ENCODE results near the gene DIRAS3.

The DIRAS3 gene

GRCh38 chr1:68047659-68048026, 2.8 kb downstream of the DIRAS3 start:
- Histone ChIP-seq H2AFZ (ENCODE audit: low read depth, low read length) (no peak overlapping the region), H3K4me1 (ENCODE audit: insufficient read depth, low read length) (no peaks in the 10 kb centered on the region), H3K4me3 (ENCODE audit: low read length) (no peak overlapping the region), H3K27me3 (ENCODE audit: insufficient read depth, low read length) (no peaks in the 10 kb centered on the region), H3K9me3 (ENCODE audit: low read length) (peaks cover 8% of the 10 kb centered on the region), H3K36me3 (ENCODE audit: insufficient read depth, low read length) (peaks cover 3% of the 10 kb centered on the region)

- H3K27me3 ChIP-seq (ENCODE audit: insufficient read depth, low read length): no peaks in the 10 kb centered on the region
These were observed 3.4 kb downstream of the DIRAS3 start for GRCh38 chr1:68046885-68047658.

GRCh38 chr1:68046423-68046822, 4.0 kb downstream of the DIRAS3 start:
- H3K36me3 ChIP-seq (ENCODE audit: insufficient read depth, low read length): peaks cover 3% of the 10 kb centered on the region
- no peaks in the 10 kb centered on the region for H3K4me1 ChIP-seq (ENCODE audit: insufficient read depth, low read length)
- H3K4me3 ChIP-seq (ENCODE audit: low read length): no peak overlapping the region
- peaks cover 4% of the 10 kb centered on the region for H3K9me3 ChIP-seq (ENCODE audit: low read length)
- no peak overlapping the region for H2AFZ ChIP-seq (ENCODE audit: low read depth, low read length)
- no peaks in the 10 kb centered on the region for H3K27me3 ChIP-seq (ENCODE audit: insufficient read depth, low read length)

More at GRCh38 chr1:68046885-68047658, 3.4 kb downstream of the DIRAS3 start:
- no peak overlapping the region for H3K4me3 ChIP-seq (ENCODE audit: low read length)
- H2AFZ ChIP-seq (ENCODE audit: low read depth, low read length): no peak overlapping the region
- peaks cover 8% of the 10 kb centered on the region for H3K9me3 ChIP-seq (ENCODE audit: low read length)
- no peaks in the 10 kb centered on the region for H3K4me1 ChIP-seq (ENCODE audit: insufficient read depth, low read length)
- peaks cover 3% of the 10 kb centered on the region for H3K36me3 ChIP-seq (ENCODE audit: insufficient read depth, low read length)

- Histone ChIP-seq H3K4me3 (ENCODE audit: low read length) (no peak overlapping the region), H3K36me3 (ENCODE audit: insufficient read depth, low read length) (peaks cover 3% of the 10 kb centered on the region), H3K9me3 (ENCODE audit: low read length) (peaks cover 2% of the 10 kb centered on the region), H3K4me1 (ENCODE audit: insufficient read depth, low read length) (no peaks in the 10 kb centered on the region), H3K27me3 (ENCODE audit: insufficient read depth, low read length) (no peaks in the 10 kb centered on the region), H2AFZ (ENCODE audit: low read depth, low read length) (no peak overlapping the region)
These were observed 4.8 kb downstream of the DIRAS3 start for GRCh38 chr1:68045511-68046180.

- Histone ChIP-seq H3K36me3 (ENCODE audit: insufficient read depth, low read length) (peaks cover 3% of the 10 kb centered on the region), H3K9me3 (ENCODE audit: low read length) (no peaks in the 10 kb centered on the region), H2AFZ (ENCODE audit: low read depth, low read length) (no peak overlapping the region), H3K4me3 (ENCODE audit: low read length) (no peak overlapping the region), H3K4me1 (ENCODE audit: insufficient read depth, low read length) (no peaks in the 10 kb centered on the region), H3K27me3 (ENCODE audit: insufficient read depth, low read length) (no peaks in the 10 kb centered on the region)
These were observed 6.9 kb downstream of the DIRAS3 start for GRCh38 chr1:68043443-68044090.

GRCh38 chr1:68036946-68037345, 13.5 kb downstream of the DIRAS3 start:
- Histone ChIP-seq H3K36me3 (ENCODE audit: insufficient read depth, low read length) (no peaks in the 10 kb centered on the region), H3K27me3 (ENCODE audit: insufficient read depth, low read length) (no peaks in the 10 kb centered on the region), H3K4me1 (ENCODE audit: insufficient read depth, low read length) (no peaks in the 10 kb centered on the region), H2AFZ (ENCODE audit: low read depth, low read length) (no peak overlapping the region), H3K9me3 (ENCODE audit: low read length) (no peaks in the 10 kb centered on the region), H3K4me3 (ENCODE audit: low read length) (no peak overlapping the region)

- no peaks in the 10 kb centered on the region for H3K4me1 ChIP-seq (ENCODE audit: insufficient read depth, low read length)
- H3K4me3 ChIP-seq (ENCODE audit: low read length): no peak overlapping the region
- no peaks in the 10 kb centered on the region for H3K27me3 ChIP-seq (ENCODE audit: insufficient read depth, low read length)
- no peaks in the 10 kb centered on the region for H3K9me3 ChIP-seq (ENCODE audit: low read length)
- H3K36me3 ChIP-seq (ENCODE audit: insufficient read depth, low read length): no peaks in the 10 kb centered on the region
- no peak overlapping the region for H2AFZ ChIP-seq (ENCODE audit: low read depth, low read length)
These were observed 21.0 kb downstream of the DIRAS3 start for GRCh38 chr1:68029444-68029843.

GRCh38 chr1:68028566-68028965, 21.9 kb downstream of the DIRAS3 start:
- Histone ChIP-seq H3K9me3 (ENCODE audit: low read length) (no peaks in the 10 kb centered on the region), H3K4me1 (ENCODE audit: insufficient read depth, low read length) (no peaks in the 10 kb centered on the region), H3K36me3 (ENCODE audit: insufficient read depth, low read length) (no peaks in the 10 kb centered on the region), H2AFZ (ENCODE audit: low read depth, low read length) (no peak overlapping the region), H3K4me3 (ENCODE audit: low read length) (no peak overlapping the region), H3K27me3 (ENCODE audit: insufficient read depth, low read length) (no peaks in the 10 kb centered on the region)

GRCh38 chr1:68024635-68025338, 25.6 kb downstream of the DIRAS3 start:
- no peaks in the 10 kb centered on the region for H3K4me1 ChIP-seq (ENCODE audit: insufficient read depth, low read length)
- H2AFZ ChIP-seq (ENCODE audit: low read depth, low read length): no peak overlapping the region
- H3K36me3 ChIP-seq (ENCODE audit: insufficient read depth, low read length): no peaks in the 10 kb centered on the region
- no peaks in the 10 kb centered on the region for H3K27me3 ChIP-seq (ENCODE audit: insufficient read depth, low read length)
- no peak overlapping the region for H3K4me3 ChIP-seq (ENCODE audit: low read length)
- no peaks in the 10 kb centered on the region for H3K9me3 ChIP-seq (ENCODE audit: low read length)

- Histone ChIP-seq H3K9me3 (ENCODE audit: low read length) (no peaks in the 10 kb centered on the region), H3K4me3 (ENCODE audit: low read length) (no peak overlapping the region), H3K4me1 (ENCODE audit: insufficient read depth, low read length) (peaks cover 10% of the 10 kb centered on the region), H3K27me3 (ENCODE audit: insufficient read depth, low read length) (no peaks in the 10 kb centered on the region), H2AFZ (ENCODE audit: low read depth, low read length) (no peak overlapping the region), H3K36me3 (ENCODE audit: insufficient read depth, low read length) (no peaks in the 10 kb centered on the region)
These were observed 34.0 kb downstream of the DIRAS3 start for GRCh38 chr1:68016381-68016780.

GRCh38 chr1:68015971-68016370, 34.5 kb downstream of the DIRAS3 start:
- no peaks in the 10 kb centered on the region for H3K36me3 ChIP-seq (ENCODE audit: insufficient read depth, low read length)
- no peak overlapping the region for H2AFZ ChIP-seq (ENCODE audit: low read depth, low read length)
- H3K4me3 ChIP-seq (ENCODE audit: low read length): no peak overlapping the region
- no peaks in the 10 kb centered on the region for H3K27me3 ChIP-seq (ENCODE audit: insufficient read depth, low read length)
- H3K4me1 ChIP-seq (ENCODE audit: insufficient read depth, low read length): peaks cover 10% of the 10 kb centered on the region
- no peaks in the 10 kb centered on the region for H3K9me3 ChIP-seq (ENCODE audit: low read length)

GRCh38 chr1:68015369-68015768, 35.1 kb downstream of the DIRAS3 start:
- Histone ChIP-seq H3K4me1 (ENCODE audit: insufficient read depth, low read length) (peaks cover 10% of the 10 kb centered on the region), H3K4me3 (ENCODE audit: low read length) (no peak overlapping the region), H3K36me3 (ENCODE audit: insufficient read depth, low read length) (no peaks in the 10 kb centered on the region), H3K27me3 (ENCODE audit: insufficient read depth, low read length) (no peaks in the 10 kb centered on the region), H3K9me3 (ENCODE audit: low read length) (no peaks in the 10 kb centered on the region), H2AFZ (ENCODE audit: low read depth, low read length) (no peak overlapping the region)

GRCh38 chr1:68013351-68013750, 37.1 kb downstream of the DIRAS3 start:
- Histone ChIP-seq H3K9me3 (ENCODE audit: low read length) (peaks cover 2% of the 10 kb centered on the region), H3K36me3 (ENCODE audit: insufficient read depth, low read length) (no peaks in the 10 kb centered on the region), H2AFZ (ENCODE audit: low read depth, low read length) (no peak overlapping the region), H3K4me1 (ENCODE audit: insufficient read depth, low read length) (peaks cover 10% of the 10 kb centered on the region), H3K27me3 (ENCODE audit: insufficient read depth, low read length) (no peaks in the 10 kb centered on the region), H3K4me3 (ENCODE audit: low read length) (no peak overlapping the region)
